HPDE6-E6E7 (cell line): ENCODE measurements around the gene GBE1.
"Not testable (repeated sequence)": the region's sequence is repeated elsewhere in the genome, so short reads cannot be mapped to it uniquely, and the experiment has no call there.

Source experiments
- DNase-seq: peaks from one replicate; pipeline ENCODE4 v3.0.0; 2011; ENCODE audit warnings: missing footprints; ENCODE audit errors: extremely low spot score

GBE1 gene

DNA sequence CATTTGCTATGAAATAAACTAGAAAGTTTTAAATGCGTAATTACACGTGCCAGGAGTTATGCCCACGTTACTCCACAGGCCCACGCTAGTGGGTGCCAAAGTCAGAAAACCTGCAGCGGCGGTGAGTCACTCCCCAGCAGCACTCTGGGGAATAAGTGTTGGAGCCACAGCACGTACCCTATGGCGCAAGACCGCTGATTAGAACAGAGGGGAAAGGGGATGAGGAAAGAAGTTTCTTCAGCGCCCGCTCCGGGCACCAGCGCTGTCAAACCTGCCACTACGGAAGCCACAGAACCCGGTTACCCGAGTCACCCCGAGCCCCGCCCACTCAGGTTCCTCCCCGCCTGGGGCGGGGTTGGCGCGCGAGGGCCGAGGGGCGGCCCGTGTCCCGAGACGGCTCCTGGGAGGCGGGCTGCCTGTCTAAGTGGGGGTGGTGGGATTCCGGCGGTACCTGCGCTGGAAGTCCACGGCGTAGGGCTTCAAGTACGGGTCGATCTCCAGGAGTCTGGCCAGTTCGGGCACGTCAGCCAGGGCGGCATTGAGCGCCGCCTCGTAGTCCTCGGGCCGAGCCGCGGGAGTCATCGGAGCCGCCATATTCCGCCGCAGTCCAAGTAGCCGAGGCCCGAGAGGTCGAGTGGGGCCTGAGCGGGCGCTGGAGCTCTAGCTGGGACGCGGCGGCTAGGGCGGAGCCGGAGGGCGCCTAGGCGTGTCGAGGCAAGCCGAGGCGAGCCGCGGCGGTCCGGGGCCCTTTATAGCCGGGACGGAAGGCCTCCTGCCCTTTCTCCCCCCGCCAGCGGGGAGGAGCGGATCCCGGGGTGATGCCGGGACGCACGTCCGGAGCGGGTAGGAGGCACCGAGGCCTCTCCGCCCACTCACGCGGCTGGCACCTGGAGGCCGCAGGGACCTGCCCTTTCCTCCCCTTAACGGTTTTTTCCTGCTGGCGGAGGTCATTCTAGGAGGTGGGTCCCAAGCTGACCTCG, at the start of gene GBE1:
GBE1 (minus strand) TSS at position 722 of the 980 bp plus-strand sequence; CDS start at position 594, 128 bp downstream.
- peak; percentile 55 for DNase-seq

DNA sequence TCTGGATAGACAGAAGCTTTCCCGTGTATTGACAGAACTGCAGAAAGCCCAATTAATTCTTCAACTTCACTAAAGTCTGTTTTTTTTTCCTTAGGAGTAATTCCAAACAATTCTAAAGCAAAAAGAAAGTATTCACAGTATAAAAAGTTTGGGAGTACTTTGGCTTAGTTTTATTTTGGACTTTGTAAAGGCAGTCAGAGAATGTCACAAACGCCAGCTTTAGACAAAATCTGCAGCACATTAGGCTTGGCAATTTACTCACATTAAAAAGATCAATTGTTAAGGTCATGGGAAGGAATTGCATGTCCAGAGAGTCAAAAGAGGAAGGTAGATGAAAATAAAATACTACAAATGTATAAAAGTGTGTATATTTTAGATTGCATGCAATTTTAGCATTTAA, 47.5 kb upstream of the GBE1 start:
- no peak for DNase-seq

DNA sequence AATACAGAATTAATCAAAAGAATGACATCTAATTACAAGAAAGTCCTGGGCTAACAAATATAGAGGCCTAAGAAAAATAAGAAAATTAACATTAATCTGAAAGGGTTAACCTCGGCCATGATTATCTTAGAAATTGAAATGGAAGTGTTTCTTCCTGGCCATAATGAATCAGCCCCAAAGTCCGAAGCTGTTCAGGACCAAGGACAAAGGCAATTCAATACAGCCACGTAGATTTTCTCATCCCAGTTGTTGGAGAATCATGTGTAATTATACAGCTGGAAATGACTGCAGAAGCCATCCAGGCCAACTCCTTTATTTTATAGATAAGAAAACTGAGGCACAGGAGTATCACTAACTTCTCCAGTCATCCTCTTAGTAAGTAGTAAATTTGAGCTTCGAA, 38.0 kb upstream of the GBE1 start:
- no peak for DNase-seq

DNA sequence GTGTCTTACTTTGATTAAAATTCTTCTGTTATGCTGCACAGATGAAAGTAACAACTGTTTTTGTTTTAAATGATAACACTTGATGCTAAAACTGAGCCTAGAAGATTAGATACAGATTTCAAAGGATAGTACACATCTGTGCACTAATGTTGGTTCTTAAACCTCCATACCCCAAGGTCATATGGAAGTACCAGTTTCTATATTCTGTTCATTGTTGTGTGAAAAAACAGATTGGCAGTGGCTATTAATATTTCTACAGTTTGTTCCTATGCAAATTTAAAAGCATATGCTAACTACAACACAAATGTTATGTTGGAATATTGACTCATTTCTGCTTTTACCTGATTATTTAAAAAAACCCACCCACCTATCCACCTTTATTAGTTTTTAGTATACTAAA, 32.0 kb upstream of the GBE1 start:
- no peak for DNase-seq

DNA sequence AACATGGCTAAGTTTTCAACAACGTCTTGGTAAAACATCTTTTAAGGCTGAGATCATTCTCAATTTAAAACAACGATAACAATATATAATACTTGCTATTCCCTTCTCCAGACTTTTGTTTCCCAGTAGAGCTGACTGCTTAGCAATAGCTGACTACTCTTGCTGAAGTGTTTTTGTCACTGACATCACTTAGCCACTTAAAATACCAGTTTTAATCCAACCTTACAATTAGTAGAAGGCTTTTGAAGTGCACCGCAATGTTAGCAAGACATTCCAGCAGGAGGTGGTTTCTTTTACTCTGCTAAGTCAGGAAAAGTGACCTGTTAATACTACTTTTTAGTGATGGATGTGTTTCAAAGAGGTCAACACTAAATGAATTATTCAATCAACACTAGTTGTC, 28.7 kb upstream of the GBE1 start:
- DNase-seq = no peak

DNA sequence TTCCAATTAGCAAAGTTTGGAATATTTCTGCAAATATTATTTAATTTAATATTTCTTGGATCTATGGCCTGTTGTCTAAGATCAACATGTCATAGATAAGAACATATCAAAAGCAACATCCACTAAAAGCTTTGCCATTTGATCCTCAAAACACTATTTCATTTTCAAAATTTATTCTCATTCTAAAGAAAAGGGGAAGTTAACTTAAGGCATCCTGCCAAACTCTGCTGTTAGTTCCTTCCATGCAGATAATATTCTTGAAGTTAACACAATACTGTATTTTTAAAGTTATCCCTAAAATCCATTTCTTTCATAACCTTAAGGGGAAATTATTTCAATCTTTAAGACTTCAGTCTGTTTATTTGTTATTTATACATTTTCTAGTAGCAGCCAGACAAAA, 28.2 kb upstream of the GBE1 start:
- DNase-seq = no peak

DNA sequence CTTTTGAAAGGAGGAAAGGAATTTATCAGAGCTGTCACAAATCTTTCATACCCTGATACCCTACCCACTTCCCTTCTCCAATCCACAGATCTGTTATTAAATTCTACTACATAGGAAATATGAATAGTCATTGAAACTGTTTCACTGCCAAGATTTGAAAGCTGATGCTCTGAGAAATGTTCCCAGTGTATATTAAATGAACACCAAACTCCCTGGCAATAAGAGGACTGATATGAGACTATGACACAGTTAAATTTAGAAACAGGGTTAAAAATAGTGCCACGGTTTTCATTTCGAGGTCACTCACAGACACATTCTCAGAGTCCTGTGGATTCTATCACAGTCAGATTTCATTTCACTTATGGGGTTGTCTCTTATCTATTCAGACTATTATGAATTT, 27.2 kb upstream of the GBE1 start:
- no peak for DNase-seq

DNA sequence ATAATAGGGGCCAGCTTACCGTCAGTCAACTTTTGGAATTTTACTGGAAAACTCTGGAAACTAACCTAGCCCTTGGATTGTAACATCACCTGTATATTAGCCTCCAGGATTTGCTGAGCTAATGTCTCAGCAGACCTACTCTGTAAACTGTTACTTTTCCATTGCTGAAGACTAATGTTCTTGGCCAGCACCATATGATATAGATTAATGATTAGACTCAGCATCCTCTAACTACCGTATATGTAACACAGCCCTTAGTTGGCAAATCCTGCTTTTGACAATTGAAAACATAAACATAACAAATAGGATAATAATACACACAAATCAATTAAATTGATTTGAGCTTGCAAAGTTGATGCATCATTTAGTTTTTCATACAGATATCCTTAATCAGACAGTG, 26.6 kb upstream of the GBE1 start:
- DNase-seq = no peak

DNA sequence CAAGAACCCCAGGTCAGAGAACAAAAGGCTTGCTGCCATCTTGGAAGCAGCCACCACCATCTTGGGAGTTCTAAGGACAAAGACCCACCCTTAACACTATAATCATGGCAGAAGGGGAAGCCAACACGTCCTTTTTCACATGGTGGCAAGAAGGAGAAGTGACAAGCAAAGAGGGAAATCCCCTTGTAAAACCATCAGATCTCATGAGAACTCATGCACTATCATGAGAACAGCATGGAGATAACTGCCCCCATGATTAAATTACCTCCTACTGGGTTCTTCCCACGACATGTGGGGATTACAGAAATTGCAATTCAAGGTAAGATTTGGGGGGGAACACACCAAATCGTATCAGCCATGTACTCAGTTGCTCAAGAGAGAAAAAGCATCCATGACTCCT, 21.1 kb upstream of the GBE1 start:
- no peak for DNase-seq

DNA sequence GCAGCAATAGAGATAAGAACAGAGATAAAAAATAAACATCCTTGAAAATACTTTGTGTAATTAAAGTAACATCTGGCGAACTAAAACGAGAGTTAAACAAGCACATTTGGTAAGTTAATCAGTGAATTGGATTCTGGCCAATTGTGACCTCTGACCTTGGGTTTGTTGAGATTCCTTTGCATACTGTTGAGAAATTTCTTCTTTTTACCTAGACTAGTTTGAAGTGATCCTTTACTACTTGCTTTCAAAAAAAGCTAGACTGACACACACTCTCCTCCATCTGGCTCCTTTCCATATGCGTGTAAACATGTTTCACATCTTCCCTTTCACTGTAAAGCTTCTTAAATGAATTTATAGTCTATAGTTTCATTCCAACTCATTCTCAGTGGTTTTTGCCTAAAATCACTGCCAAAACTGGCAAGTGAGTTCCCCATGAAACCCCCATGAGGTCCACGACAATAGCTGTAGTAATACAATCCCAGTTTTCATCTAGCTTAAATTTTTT, 17.3 kb upstream of the GBE1 start:
- DNase-seq = no peak

DNA sequence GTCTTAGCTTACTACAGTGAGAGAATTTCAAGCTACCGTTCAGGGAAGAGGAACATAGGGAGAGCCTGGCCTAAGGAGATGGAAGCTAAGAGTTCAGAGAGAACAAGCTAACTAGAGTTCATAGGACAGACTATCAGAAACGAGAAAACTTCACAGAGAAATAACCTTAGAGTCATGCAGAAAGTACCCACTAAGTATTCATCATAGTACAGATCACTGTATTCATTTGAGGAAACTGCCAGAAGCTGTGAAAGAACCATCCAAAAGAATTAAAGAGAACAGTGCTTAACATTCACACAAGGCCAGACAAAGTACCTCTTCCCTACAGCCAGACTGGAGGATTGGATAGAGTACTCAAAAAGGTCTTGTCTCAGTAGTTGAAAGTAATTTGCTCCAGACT, 15.2 kb upstream of the GBE1 start:
- DNase-seq = no peak

DNA sequence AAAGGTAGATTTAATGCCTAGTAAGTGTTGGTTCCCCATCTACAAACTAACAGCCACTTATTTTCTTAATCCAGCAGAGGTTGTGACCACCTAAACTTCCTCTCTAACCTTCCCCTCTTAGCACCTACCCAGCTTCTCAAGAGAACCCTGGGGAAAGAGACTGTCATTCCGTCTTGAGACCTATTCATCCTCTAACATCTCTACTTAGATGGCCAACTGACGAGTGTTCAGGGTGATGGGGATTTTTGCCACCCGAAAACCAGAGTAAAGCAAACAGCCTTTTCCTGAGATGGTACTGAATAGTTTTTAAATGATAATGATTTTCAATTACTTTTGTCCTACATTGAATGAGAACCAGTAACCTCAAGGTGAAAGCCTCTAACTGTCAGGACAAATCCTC, 9.3 kb upstream of the GBE1 start:
- DNase-seq = no peak

DNA sequence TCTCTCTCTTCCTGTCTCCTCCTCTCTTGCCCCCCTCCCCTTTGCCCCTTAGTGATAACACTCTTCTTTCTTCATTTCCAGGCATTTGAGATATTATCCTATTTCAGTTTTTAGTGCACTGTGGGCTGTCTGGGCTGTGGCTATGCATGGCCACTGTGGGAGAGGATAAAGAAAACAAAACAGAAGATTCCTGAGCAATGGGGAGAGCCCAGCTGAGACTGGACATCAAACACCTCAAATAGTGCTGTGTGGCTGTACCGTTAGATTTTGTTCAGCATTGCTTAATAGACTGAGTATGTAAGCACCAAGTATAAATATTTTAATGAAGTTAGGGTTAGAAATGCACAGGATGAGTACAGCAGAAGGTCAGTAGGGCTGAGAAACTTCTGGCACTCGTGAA, 7.9 kb upstream of the GBE1 start:
- DNase-seq = no peak

DNA sequence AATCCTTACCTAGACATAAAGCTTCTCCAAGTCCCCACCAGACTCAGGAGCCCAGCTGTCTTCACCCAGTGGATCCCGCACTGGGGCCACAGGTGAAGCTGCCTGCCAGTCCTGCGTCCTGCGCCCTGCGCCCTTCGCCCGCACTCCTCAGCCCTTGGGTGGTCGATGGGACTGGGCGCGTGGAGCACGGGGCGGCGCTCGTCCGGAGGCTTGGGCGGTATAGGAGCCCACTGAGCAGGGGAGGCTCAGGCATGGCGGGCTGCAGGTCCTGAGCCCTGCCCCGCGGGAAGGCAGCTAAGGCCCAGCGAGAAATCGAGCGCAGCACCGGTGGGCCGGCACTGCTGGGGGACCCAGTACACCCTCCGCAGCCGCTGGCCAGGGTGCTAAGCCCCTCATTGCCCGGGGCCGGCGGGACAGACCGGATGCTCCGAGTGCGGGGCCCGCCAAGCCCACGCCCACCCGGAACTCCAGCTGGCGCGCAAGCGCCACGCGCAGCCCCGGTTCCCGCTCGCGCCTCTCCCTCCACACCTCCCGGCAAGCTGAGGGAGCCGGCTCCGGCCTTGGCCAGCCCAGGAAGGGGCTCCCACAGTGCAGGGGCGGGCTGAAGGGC, 5.9 kb upstream of the GBE1 start:
- not testable (repeated sequence) for DNase-seq

DNA sequence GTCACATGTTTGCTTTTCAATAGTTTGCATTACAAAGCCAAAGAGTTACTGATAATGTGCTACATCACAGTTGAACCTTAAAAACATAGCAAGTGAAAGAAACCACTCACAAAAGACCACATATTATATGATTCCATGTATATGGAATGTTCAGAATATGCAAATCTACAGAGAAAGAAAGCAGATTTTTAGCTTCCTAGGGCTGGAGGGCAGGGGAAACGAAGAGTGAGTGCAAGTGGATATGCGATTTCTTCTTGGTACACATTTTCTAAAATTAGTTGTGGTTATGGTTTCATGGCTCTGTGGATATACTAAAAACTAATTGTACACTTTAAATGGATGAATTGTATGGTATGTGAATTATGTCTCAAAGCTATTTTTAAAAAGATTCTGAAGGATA, 4.0 kb upstream of the GBE1 start:
- no peak for DNase-seq

DNA sequence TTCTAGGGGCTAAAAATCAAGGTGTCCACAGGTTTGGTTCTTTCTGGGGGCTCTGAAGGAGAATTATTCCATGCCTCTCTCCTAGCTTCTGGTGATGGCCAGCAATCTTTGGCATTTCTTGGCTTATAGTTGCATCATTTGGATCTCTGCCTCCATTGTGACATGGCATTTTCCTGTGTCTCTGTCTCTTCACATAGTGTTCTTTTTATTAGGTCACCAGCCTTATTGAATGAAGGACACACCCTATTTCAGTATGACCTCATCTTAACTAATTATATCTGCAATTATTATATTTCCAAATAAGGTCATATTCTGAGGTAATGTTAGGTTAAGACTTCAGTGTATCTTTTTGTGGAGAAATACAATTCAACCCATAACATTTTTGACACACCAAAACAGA, 3.2 kb upstream of the GBE1 start:
- DNase-seq = no peak

DNA sequence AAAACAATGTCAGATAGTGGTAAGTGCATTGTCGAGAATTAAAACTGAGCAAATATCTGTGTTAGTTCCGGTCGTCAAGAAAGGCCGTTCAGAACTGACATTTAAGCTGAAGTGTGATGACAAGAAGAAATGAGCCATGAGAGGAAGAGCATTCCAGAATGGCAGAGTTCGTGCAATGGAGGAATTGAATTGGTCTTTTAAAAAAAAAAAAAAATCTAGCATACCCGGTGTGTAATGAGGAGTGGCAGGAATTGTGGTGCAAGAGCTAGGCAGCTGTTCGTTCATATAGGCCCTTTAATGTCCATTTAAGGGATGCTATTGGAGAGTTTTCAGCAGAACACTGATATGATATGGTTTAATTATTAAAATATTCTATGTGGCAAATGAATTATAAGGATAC, 2.6 kb upstream of the GBE1 start:
- no peak for DNase-seq

DNA sequence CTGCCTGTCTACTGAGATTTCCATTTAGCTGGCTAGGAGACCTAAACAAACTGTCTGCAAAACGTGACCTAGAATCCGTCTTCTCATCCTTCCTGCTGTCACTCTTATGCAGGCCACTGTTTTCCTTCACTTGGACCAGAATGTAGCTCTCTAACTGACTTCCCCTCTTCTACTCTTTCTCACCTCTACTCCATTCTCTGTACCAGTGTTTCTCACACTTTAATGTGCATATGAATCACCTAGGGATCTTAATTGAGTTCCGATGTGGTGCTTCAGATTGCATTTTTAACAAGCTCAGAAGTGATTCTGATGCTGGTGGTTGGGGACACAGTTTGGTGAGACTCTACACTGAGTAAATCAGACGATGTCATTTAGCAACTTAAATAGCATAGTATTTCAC, 1.6 kb upstream of the GBE1 start:
- no peak for DNase-seq

DNA sequence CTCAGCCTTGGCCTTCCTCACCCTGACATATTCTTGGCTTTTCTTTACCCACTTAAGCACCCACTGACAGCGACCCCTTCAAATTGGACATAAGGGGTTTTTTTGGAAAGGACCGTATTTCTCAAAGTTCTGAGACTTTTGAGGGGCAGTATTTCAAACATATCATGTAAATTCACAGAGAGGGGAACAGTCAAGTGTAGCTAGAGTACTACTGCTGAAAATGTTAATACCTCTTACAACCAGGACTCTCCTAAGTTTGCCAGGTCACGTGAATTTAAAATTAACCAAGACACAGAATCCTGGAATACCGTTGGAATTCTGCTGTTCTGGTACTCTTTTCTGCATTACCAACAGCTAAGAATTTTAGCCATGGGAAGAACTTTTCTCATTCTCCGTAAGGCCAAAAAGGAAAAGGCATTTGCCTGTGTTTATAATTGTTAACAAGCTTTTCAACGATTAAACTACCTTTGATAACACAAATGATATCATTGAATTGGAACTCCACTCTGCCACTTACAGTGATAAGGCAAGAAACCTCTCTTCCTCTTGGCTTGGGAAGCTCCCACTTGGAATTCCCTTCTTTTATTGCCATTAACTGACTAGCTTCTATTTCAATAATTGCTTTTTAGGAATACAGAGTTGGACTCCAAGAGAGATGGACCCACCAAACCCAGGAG, 597 bp upstream of the GBE1 start:
- DNase-seq = no peak

DNA sequence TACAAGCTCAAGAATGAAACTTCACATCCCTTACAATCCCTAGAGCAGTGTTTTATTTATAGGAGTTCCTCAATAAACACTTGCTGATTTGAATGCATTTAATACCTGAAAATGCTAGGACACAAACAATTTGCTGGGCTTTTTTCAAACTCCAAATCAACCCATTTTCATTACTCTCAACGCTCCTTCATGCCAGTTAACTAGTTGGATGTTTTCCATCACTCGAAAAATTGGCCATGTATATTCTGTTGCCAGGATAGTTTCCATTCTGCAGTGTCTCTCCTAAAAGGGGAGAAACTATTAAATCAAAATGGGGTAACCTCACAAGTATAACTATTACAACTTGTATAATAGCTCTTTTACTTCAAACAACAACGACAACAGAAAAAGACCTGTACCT, 1.2 kb downstream of the GBE1 start:
- no peak for DNase-seq

DNA sequence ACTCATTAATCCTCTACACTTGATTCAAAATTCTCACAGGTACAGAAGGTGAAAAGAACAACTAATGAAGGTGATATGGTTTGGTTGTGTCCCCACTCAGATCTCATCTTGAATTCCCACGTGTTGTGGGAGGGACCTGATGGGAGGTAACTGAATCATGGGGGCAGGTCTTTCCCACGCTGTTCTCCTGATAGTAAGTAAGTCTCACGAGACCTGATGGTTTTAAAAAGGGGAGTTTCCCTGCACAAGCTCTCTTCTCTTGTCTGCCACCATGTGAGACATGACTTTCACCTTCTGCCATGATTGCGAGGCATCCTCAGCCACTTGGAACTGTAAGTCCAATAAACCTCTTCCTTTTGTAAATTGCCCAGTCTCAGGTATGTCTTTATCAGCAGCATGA, 2.7 kb downstream of the GBE1 start:
- not testable (repeated sequence) for DNase-seq

DNA sequence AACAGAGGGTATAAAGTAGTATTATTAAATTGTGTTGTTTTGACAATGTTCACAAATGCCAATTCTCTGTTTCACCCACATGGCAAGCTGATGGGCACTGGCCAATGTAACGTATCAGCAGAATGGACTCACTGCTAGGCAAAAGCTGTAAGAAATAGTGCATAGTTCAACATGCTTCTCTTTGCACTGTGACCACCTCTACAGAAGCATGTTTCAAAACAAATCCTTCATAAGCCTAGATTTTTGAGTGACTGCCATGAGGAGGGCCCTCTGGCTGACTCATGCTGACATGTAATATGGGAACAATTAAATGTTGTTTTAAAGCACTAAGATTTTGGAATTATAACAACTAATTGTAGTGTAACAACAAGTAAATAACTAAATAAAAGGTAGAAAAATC, 3.2 kb downstream of the GBE1 start:
- DNase-seq = no peak
